Inflammatory macrophage treated with lipopolysaccharide for 4 hours (primary cell): Measurements from ENCODE around the gene SNX13.
"Not testable (repeated sequence)": the region's sequence is repeated elsewhere in the genome, so short reads cannot be mapped to it uniquely, and the experiment has no call there.

Source experiments
- DNase-seq: peaks from one replicate; pipeline ENCODE4 v3.0.0-alpha.2; 2020

The SNX13 gene

GRCh38 chr7:17844022-17844421, 96.3 kb downstream of the SNX13 start:
- DNase-seq, result peak; percentile 4

GRCh38 chr7:17843041-17843440, 97.3 kb downstream of the SNX13 start:
- DNase-seq, result no peak

GRCh38 chr7:17832820-17833355, 107.4 kb downstream of the SNX13 start:
- DNase-seq, result no peak

GRCh38 chr7:17832242-17832641, 108.1 kb downstream of the SNX13 start:
- no peak for DNase-seq

DNA sequence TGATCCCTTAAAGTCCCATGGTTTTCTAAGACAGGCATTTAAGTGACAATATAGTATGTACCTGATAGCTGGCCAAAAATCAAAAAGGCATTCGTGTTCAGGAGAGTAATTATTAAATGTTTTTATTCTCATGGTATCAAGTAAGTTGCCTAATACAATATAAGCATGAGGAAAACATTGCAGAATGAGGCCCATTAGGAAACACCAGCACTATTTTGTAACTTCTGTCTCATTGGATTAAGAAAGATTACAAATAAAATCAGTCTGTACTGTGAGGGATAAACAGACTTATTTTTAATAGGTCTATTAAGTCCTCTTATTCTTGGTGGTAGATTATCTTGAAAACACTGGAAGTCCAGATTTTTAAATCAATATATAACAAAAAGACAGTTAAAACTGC, 110.1 kb downstream of the SNX13 start:
- peak; percentile 78 for DNase-seq

DNA sequence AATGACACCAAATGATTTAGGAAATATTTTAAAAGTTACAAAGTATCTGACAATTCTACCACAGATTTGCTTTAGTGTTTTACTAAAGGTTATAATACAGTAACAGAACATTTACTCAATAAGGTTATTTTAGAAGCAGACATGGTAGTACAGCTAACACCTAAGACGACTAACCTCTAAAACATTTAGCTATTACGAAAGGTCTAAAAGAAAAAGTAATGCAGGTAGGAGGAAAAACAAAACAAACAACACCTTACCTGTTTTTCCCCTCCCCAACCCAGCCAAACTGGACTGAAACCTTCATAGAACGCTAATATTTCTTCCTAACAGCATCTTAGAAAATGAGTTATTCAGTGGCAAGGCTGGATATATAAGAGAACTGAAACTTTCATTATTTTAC, 111.3 kb downstream of the SNX13 start:
- no peak for DNase-seq

DNA sequence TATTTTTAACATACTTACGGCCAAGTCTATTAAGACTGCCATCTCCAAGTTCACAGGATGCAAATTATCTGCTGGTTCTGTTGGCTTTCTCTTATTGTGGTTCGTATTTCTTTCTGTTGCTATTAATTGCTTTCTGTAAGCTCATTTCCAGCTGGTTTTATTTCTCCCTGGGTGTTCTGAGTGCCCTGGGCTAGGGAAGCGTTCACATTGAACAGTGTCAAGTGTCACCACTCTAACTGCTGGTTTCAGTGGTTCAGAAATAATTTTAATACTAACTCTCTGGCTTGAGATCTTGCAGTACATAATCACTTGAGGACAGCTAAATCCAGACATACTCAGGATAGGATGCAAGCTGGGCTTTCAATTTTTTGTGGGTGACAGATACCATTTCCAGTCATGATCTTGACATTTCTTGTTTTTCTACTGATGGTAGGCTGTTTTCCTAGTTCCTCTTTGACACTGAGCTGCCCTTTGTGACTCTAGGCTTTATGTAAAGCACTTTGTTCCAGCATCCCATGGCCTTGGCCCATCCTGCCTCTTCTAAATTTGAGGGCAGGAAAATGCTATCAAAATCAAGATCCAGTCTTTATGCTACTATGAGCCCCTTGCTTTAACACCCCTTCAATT, 117.6 kb downstream of the SNX13 start:
- DNase-seq, result no peak

- no peak for DNase-seq
Observed at GRCh38 chr7:17816903-17817302, 123.4 kb downstream of the SNX13 start.

DNA sequence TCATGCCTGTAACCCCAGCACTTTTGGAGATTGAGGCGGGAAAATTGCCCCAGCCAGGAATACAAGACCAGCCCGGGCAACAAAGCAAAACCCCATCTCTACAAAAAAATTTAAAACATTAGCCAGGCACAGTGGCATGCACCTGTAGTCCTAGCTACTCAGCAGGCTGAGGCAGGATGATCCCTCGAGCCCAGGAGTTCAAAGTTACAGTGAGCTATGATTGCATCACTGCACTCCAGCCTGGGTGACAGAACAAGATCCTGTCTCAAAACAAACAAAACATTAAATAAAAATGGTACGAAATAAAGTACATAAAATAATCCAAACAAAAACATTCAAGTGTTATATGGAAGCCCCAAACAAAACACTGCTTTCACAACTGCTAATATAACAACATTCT, 125.0 kb downstream of the SNX13 start:
- DNase-seq, result no peak

- no peak for DNase-seq
Observed at GRCh38 chr7:17814058-17814457, 126.2 kb downstream of the SNX13 start.

- not testable (repeated sequence) for DNase-seq
Observed at GRCh38 chr7:17809215-17809614, 131.1 kb downstream of the SNX13 start.

DNA sequence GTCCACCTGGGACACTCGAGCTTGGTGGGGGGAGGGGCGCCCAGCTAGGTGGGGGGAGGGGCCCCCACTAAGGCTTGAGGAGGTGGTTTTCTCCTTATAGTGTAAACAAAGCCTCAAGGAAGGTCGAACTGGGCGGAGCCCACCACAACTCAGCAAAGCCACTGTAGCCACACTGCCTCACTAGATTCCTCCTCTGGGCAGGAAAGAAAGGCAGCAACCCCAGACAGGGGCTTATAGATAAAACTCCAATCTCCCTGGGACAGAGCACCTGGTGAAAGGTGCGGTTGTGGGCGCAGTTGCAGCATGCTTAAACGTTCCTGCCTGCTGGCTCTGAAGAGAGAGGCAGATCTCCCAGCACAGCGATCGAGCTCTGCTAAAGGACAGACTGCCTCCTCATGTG, 133.1 kb downstream of the SNX13 start:
- DNase-seq, result no peak

DNA sequence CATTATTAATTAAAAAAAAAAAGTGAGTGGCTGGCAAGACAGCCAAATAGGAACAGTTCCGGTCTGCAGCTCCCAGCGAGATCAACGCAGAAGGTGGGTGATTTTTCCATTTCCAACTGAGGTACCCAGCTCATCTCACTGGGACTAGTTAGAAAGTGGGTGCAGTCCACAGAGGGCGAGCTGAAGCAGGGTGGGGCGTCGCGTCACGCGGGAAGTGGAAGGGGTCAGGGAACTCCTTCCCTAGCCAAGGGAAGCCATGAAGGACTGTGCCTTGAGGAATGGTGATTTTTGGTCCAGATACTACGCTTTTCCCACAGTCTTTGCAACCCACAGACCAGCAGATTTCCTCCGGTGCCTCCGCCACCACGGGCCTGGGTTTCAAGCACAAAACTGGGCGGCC, 133.7 kb downstream of the SNX13 start:
- no peak for DNase-seq

- no peak for DNase-seq
Observed at GRCh38 chr7:17802056-17802455, 138.2 kb downstream of the SNX13 start.

DNA sequence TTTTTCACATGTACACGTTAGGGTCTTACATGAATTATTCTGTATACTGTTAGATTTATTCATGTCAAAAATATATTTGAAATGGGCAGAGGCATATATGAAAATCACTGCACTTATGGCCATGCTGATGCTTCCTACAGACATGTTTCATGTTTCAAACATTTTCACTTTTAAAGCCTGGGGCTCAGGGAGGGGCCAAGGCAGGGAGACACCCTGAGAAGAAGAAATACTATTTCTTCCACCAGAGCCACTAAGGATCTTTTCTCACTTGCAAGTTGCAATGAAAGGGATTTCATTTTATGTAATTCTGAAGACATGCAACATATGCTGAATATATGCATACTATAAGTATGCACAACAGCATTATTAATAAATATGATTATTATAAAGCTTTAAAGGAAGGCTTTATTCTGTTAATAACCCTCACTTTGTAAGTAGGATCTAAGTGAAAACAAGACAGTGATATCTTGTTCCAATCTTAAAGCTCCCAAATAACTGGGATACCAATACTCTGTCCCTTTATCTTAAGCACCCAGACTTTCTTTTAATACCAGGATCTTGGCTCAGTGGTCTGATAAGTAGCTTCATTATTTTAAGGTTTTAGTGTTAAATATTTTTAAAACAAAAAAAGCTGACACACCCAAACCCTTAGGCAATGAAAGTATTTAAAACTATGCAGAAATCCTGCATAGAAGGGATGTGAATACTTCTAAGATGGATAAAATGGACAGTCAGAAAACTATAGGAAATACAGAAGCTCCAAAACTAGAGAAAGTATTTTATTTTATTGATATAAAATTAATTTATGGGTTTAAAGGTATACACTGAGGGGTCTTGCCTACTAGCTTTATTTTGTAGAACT, 148.0 kb downstream of the SNX13 start:
- no peak for DNase-seq

DNA sequence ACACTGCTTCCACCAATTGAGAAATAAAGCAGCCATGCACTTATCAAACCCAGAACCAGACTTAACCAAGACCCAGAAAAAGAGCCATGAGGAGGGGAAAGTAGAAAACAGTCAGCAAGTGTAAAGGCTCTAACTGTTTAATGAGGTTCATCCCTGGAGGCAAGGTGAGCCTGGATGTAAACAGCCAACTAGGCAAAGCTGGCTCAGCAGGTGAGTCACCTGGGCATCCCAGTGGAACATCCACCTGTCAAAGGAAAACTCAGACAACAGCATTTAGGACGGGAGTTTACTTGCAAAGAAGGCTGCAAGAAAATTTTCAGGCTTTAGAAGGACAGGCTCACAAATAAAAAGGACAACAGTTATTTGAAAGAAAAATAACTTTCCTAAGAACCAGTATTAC, 153.0 kb downstream of the SNX13 start:
- no peak for DNase-seq

- DNase-seq, result no peak
Observed at GRCh38 chr7:17786314-17786852, 153.9 kb downstream of the SNX13 start.

DNA sequence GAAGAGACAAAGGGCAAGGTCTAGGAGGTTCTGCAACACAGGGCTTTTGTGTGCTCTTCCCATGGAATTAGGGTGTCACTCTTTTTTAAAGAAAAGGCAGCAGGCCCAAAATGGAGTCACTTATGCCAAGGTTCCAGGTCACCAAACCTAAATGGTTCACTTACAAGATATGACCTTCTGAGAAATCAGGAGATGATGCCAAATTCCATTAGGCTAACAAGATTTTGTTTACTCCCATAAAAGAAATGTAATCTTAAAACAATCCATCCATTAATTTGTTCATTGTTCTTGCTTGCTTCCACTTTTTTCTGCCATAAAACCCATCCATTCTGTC, 158.1 kb downstream of the SNX13 start:
- no peak for DNase-seq

GRCh38 chr7:17781491-17782215, 158.6 kb downstream of the SNX13 start:
- no peak for DNase-seq

GRCh38 chr7:17779381-17779780, 160.9 kb downstream of the SNX13 start:
- no peak for DNase-seq

DNA sequence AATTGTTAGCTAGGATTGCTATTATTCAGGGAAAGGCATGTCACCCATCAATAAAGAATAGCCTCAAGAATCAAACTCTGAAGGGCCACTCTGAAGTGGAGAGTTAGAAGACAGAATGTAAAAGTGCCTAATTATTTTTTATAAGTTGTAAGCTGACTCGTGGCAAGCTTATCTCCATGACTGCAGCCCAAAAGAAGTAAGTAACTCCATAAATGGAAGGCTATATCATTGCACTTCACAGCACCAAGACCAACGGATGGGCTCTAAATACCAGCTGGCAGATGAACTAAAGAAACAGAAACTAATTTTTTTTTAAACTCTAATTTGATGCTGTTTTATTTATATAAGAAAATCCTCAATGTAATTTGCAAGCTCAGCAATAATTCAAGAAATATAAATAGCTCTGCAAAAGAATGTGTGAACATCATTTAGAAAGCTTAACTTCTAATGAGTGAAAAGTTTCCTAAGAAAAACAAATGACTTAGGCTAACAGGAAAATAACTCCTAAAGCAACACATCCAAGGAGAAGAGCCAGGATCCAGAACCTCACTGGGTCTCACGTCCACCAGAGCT, 165.5 kb downstream of the SNX13 start:
- DNase-seq, result no peak

DNA sequence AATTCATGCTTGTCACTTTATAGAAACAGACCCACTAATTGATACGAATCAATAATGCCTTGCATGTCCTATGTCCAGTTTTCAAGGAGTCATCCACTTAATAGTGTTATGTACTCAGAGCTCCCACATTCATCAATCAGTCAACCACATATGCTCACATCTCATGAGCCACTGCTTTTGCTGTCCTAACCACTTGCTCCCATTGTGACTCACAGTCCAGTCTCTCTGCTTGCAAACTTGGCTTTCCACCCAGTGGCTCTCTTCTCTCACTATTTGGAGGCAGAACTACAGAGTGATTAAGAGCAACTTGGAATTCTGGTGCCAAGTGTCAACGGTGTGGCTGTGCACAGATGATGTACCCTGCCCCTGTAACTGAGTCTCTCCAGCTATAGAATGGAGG, 166.0 kb downstream of the SNX13 start:
- peak; percentile 53 for DNase-seq

GRCh38 chr7:17773289-17773626, 167.0 kb downstream of the SNX13 start:
- peak; percentile 93 for DNase-seq
